AG09309 (cell line): ENCODE results near the gene CLIC6.
"Not testable (repeated sequence)": the region's sequence is repeated elsewhere in the genome, so short reads cannot be mapped to it uniquely, and the experiment has no call there.

Source experiments
- DNase-seq: peaks from one replicate; pipeline ENCODE4 v3.0.0-alpha.2; 2010; ENCODE audit warnings: low read depth
- H3K4me3 ChIP-seq: 2 replicates; pipeline ENCODE4 v1.5.1; 2011; ENCODE audit warnings: mild to moderate bottlenecking, low read depth, low read length, moderate library complexity; ENCODE audit not compliant: control insufficient read depth
- TF ChIP-seq, protein P1 (sequence below): IDR thresholded peaks from 2 replicates; pipeline ENCODE4 v1.5.1; 2011; ENCODE audit warnings: mild to moderate bottlenecking, low read depth, low read length, inconsistent platforms; ENCODE audit not compliant: insufficient read depth, control insufficient read depth; ENCODE audit errors: missing control alignments

The CLIC6 gene

DNA sequence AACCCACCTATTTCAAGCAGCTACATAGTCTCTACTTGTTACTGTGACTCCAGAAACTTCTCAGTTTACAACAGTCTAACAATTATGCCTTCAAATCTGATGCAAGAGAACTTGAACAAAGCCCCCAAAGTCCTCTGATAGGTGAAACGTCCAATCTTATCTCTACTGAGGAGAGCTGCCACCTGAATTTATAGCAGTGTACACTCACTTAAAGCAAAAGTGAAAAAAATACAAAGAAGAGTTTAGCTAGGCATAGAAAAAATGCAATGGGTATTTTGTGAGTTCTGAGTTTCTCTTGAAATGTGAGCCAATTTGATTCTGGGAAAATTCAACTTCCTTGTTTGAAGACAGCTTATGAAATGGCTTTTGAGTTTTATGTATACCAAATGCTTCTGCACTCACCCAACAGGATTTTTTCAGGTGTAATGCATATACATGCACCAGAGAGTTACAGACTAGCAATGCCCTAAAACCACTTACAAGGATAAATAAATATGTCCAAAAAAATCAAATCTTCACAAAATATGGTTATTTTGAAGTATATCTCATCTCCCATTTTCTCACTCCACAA is 17.8 kb upstream of the CLIC6 start:
- TF ChIP-seq, protein P1, sequence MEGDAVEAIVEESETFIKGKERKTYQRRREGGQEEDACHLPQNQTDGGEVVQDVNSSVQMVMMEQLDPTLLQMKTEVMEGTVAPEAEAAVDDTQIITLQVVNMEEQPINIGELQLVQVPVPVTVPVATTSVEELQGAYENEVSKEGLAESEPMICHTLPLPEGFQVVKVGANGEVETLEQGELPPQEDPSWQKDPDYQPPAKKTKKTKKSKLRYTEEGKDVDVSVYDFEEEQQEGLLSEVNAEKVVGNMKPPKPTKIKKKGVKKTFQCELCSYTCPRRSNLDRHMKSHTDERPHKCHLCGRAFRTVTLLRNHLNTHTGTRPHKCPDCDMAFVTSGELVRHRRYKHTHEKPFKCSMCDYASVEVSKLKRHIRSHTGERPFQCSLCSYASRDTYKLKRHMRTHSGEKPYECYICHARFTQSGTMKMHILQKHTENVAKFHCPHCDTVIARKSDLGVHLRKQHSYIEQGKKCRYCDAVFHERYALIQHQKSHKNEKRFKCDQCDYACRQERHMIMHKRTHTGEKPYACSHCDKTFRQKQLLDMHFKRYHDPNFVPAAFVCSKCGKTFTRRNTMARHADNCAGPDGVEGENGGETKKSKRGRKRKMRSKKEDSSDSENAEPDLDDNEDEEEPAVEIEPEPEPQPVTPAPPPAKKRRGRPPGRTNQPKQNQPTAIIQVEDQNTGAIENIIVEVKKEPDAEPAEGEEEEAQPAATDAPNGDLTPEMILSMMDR, result no peak
- no peak overlapping the region for H3K4me3 ChIP-seq
- DNase-seq, result no peak

DNA sequence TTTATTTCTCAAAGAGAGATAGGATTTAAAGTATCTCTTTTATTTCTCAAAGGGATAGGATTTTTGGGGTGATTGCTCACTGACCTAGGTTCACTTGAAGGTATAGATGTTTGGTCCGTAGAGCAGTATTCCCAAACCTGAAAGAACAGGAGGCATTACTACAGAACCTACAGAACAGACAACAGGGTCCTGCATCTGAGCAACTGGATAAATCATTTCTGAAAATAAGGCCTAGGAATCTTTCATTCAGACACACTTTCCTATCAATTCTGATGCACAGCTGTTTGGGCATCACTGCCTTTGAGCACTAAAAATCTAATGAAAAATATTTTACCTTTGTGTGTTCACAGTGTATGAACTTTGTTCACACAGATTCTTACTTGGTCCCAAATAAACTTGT is 17.2 kb upstream of the CLIC6 start:
- H3K4me3 ChIP-seq, result no peak overlapping the region
- no peak for DNase-seq
- TF ChIP-seq, protein P1, result no peak

DNA sequence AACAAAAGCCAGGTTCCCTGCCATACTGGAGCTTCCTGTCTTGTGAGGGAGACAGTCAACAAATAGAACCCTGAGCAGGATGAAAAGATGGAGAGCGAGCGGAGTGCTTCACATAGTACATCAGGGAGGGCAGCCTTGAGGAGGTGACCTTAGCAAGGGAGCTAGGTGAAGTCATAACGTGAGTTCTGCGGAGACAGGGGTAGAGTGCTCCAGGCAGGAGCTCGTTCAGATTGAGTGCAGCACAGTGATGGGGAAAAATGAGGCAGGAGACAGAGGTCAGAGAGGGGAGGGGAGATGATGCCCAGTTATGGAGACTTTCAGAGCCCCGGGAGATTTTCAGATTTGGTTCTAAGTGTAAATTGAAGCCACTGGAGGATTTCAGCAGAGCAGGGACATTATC is 15.3 kb upstream of the CLIC6 start:
- no peak for DNase-seq
- TF ChIP-seq, protein P1, result no peak
- no peak overlapping the region for H3K4me3 ChIP-seq

DNA sequence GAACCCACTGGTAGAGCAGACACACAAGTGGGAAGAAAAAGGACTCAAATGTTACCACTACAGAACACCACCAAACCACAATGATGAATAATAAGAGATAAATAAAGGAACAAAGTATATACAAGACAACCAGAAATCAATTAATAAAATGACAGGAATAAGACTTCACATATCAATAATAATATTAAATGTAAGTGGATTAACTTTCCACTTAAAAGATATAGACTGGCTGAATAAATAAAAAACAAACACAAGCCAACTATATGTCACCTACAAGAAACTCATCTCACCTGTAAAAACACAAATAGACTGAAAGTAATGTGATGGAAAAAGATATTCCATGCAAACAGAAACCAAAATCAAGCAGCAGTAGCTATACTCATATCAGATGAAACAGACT is 6.9 kb upstream of the CLIC6 start:
- no peak overlapping the region for H3K4me3 ChIP-seq
- TF ChIP-seq, protein P1, result no peak
- DNase-seq, result no peak

DNA sequence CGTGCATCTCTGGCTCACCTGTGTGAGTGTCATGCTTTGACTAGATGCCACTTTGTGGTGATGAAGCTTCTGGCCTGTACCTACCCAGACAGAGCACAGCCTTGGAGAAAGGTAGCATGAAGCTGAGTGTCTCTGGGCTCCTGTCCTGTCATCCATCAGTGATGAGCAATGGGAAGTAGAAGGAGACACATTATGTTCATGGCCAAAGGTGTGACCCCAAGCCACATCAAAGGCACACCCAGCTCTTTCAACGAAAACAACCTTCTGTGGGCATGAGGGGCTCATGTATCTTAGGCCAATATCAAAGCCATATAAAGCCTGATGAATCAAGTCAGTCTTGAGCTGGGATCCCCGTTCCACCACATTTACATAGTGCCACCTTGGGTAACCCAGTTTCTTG is 1.0 kb upstream of the CLIC6 start:
- H3K4me3 ChIP-seq, result no peak overlapping the region
- TF ChIP-seq, protein P1, result no peak

DNA sequence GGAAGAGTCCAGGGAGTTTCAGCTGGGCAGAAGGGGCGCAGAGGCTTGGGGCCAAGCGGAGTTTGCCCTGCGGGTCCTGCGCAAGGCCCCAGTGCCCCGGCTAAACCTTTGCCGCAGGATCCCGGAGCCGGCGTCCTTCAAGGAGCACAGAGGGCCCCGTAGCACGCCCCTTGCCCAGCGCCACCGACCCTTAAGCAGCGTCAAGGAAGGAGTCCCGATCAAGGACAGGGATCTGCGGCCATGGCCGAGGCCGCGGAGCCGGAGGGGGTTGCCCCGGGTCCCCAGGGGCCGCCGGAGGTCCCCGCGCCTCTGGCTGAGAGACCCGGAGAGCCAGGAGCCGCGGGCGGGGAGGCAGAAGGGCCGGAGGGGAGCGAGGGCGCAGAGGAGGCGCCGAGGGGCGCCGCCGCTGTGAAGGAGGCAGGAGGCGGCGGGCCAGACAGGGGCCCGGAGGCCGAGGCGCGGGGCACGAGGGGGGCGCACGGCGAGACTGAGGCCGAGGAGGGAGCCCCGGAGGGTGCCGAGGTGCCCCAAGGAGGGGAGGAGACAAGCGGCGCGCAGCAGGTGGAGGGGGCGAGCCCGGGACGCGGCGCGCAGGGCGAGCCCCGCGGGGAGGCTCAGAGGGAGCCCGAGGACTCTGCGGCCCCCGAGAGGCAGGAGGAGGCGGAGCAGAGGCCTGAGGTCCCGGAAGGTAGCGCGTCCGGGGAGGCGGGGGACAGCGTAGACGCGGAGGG is 520 bp downstream of the CLIC6 start:
- H3K4me3 ChIP-seq, result peak overlapping the region; percentile 11; the same call in 1 of the 2 replicates
- no peak for DNase-seq
- TF ChIP-seq, protein P1, result no peak

More for the DNA sequence above, 1.0 kb upstream of the CLIC6 start:
- DNase-seq, result no peak

DNA sequence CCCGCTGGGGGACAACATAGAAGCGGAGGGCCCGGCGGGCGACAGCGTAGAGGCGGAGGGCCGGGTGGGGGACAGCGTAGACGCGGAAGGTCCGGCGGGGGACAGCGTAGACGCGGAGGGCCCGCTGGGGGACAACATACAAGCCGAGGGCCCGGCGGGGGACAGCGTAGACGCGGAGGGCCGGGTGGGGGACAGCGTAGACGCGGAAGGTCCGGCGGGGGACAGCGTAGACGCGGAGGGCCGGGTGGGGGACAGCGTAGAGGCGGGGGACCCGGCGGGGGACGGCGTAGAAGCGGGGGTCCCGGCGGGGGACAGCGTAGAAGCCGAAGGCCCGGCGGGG is 1.1 kb downstream of the CLIC6 start:
- H3K4me3 ChIP-seq, result peak overlapping the region; percentile 11; the same call in 1 of the 2 replicates

More for the DNA sequence above, 1.1 kb downstream of the CLIC6 start:
- not testable (repeated sequence) for DNase-seq
